Panc1 (cell line): ENCODE results near the gene CIPC.

Experiments used
- SIN3A ChIP-seq: IDR thresholded peaks from 2 replicates; pipeline ENCODE4 v1.6.1; 2012; ENCODE audit warnings: low read depth, mild to moderate bottlenecking, low read length, moderate library complexity, borderline replicate concordance; ENCODE audit not compliant: insufficient read depth
- TF ChIP-seq, protein P1 (sequence below): fragments of 450-650 bp; IDR thresholded peaks from 2 replicates; pipeline ENCODE4 v1.5.1; 2017; ENCODE audit warnings: mild to moderate bottlenecking

DNA sequence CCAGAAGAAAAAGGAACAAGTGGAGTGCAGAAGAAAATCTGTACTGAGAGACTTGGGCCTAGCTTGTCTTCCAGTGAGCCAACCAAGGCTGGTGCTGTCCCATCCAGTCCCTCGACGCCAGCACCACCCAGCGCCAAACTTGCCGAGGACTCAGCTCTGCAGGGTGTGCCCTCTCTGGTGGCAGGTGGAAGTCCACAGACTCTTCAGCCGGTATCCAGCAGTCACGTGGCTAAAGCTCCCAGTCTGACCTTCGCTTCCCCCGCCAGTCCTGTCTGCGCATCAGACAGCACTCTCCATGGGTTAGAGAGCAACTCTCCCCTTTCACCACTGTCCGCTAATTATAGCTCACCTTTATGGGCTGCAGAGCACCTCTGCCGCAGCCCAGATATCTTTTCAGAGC, 15.6 kb downstream of the CIPC start:
- TF ChIP-seq, protein P1, sequence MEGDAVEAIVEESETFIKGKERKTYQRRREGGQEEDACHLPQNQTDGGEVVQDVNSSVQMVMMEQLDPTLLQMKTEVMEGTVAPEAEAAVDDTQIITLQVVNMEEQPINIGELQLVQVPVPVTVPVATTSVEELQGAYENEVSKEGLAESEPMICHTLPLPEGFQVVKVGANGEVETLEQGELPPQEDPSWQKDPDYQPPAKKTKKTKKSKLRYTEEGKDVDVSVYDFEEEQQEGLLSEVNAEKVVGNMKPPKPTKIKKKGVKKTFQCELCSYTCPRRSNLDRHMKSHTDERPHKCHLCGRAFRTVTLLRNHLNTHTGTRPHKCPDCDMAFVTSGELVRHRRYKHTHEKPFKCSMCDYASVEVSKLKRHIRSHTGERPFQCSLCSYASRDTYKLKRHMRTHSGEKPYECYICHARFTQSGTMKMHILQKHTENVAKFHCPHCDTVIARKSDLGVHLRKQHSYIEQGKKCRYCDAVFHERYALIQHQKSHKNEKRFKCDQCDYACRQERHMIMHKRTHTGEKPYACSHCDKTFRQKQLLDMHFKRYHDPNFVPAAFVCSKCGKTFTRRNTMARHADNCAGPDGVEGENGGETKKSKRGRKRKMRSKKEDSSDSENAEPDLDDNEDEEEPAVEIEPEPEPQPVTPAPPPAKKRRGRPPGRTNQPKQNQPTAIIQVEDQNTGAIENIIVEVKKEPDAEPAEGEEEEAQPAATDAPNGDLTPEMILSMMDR: no peak
- TF ChIP-seq SIN3A: no peak
